ENCODE data around the gene OPN4. TPM values are rescaled to one million over a fixed set of nuclear protein-coding genes. Genes with fewer than 3 reads are reported as not detected.

OPN4 gene
- total RNA-seq (not detected), polyA plus RNA-seq (ENCODE audit: insufficient read depth, low read depth, low replicate concordance) (not detected)
- long read RNA-seq, donor 1 = 0 reads
- long read RNA-seq, donor 2 = 0 reads
- long read RNA-seq, donor 3 = 0 reads
- long read RNA-seq, donor 4 = 0 reads
- long read RNA-seq, donor 5 = 0 reads
- long read RNA-seq, donor 6 = 0 reads
- long read RNA-seq, donor 7 = 0 reads
- long read RNA-seq, donor 8 = 0 reads
- long read RNA-seq, donor 9 = 0 reads
- long read RNA-seq, donor 10 = 0 reads

- H3K4me1 ChIP-seq (ENCODE audit: control insufficient read depth in 2 of 3, insufficient read depth in 2 of 3, low read depth in 1 of 3, low read length in 3 of 3) = peaks cover 0 to 2% (median 0%) of the 10 kb centered on the region in 3 donors
Observed at GRCh38 chr10:86654411-86655172, at the start of gene OPN4. Gene OPN4, plus strand, starts transcription at chr10:86654547. Its CDS starts 237 bp downstream, at chr10:86654784.

GRCh38 chr10:86607674-86608073 is 46.7 kb upstream of the OPN4 start:
- Histone ChIP-seq H3K9ac (ENCODE audit: low read length in 3 of 3) (no peak overlapping the region), H3K9me3 (ENCODE audit: control insufficient read depth in 2 of 3, insufficient read depth in 1 of 3, low read length in 3 of 3) (peaks cover 0 to 7% (median 0%) of the 10 kb centered on the region in 3 donors), H3K4me3 (ENCODE audit: low read length in 3 of 3) (no peak overlapping the region), H3K36me3 (ENCODE audit: control insufficient read depth in 2 of 3, insufficient read depth in 3 of 3, low read length in 3 of 3) (no peaks in the 10 kb centered on the region), H3K27ac (ENCODE audit: low read depth in 2 of 2, low read length in 2 of 2) (no peak overlapping the region), H3K27me3 (ENCODE audit: control insufficient read depth, insufficient read depth, low read length) (no peaks in the 10 kb centered on the region), H3K4me1 (ENCODE audit: control insufficient read depth in 2 of 3, insufficient read depth in 2 of 3, low read depth in 1 of 3, low read length in 3 of 3) (no peaks in the 10 kb centered on the region)
- TF ChIP-seq CTCF (IDR thresholded peaks at IDR 0.05; ENCODE audit: borderline replicate concordance, extremely low read depth, insufficient read depth) = no peak
- no peak for FAIRE-seq
- intact Hi-C loops (cut with DNase I) = no loop called here
- no peak for DNase-seq

More at GRCh38 chr10:86654411-86655172, at the start of gene OPN4:
- FAIRE-seq = no peak
- Histone ChIP-seq H3K36me3 (ENCODE audit: control insufficient read depth in 2 of 3, insufficient read depth in 3 of 3, low read length in 3 of 3) (no peaks in the 10 kb centered on the region), H3K9ac (ENCODE audit: low read length in 3 of 3) (no peak within 1 kb of the TSS), H3K27me3 (ENCODE audit: control insufficient read depth, insufficient read depth, low read length) (no peaks in the 10 kb centered on the region), H3K27ac (ENCODE audit: low read depth in 2 of 2, low read length in 2 of 2) (no peak within 1 kb of the TSS), H3K9me3 (ENCODE audit: control insufficient read depth in 2 of 3, insufficient read depth in 1 of 3, low read length in 3 of 3) (no peaks in the 10 kb centered on the region), H3K4me3 (ENCODE audit: low read length in 3 of 3) (no peak within 1 kb of the TSS)
- peak in 2 of 5 donors; percentile 28 to 41 for DNase-seq
- intact Hi-C loops (cut with DNase I) = no loop called here
- TF ChIP-seq CTCF (IDR thresholded peaks at IDR 0.05; ENCODE audit: borderline replicate concordance, extremely low read depth, insufficient read depth) = no peak

- intact Hi-C loops (cut with DNase I) = no loop called here
- DNase-seq = no peak
- Histone ChIP-seq H3K9me3 (ENCODE audit: control insufficient read depth in 2 of 3, insufficient read depth in 1 of 3, low read length in 3 of 3) (peaks cover 0 to 7% (median 0%) of the 10 kb centered on the region in 3 donors), H3K27ac (ENCODE audit: low read depth in 2 of 2, low read length in 2 of 2) (no peak overlapping the region), H3K27me3 (ENCODE audit: control insufficient read depth, insufficient read depth, low read length) (no peaks in the 10 kb centered on the region), H3K36me3 (ENCODE audit: control insufficient read depth in 2 of 3, insufficient read depth in 3 of 3, low read length in 3 of 3) (no peaks in the 10 kb centered on the region), H3K4me1 (ENCODE audit: control insufficient read depth in 2 of 3, insufficient read depth in 2 of 3, low read depth in 1 of 3, low read length in 3 of 3) (no peaks in the 10 kb centered on the region), H3K4me3 (ENCODE audit: low read length in 3 of 3) (no peak overlapping the region), H3K9ac (ENCODE audit: low read length in 3 of 3) (no peak overlapping the region)
- no peak for FAIRE-seq
- TF ChIP-seq CTCF (IDR thresholded peaks at IDR 0.05; ENCODE audit: borderline replicate concordance, extremely low read depth, insufficient read depth) = no peak
Observed at GRCh38 chr10:86609920-86610319, 44.4 kb upstream of the OPN4 start.

All from kidney (tissue), 22 donors.